ENCODE measurements around the gene EPHA2. TPM values are rescaled to one million over a fixed set of nuclear protein-coding genes. Genes with fewer than 3 reads are reported as not detected.

Gene EPHA2
- total and polyA plus RNA-seq, 2 experiments from 2014 or later: 7.5 to 51.2 TPM

DNA sequence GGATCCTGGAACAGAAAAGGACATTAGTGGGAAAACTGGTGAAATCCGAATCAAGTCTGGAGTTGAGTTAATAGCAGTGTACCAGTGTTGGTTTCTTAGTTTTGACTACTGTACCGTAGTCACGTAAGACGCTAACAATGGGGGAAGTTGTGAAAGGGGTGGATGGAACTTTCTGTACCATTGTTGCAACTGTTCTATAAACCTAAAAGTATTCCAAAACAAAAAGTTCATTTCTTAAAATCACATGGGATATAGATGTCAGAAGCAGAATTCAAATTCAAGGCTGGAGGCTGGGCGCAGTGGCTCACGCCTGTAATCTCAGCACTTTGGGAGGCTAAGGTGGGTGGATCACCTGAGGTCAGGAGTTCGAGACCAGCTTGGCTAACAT lies 39.6 kb upstream of the EPHA2 start:
- no peak overlapping the region for H2AFZ ChIP-seq
- H3K4me3 Mint-ChIP-seq: no peak overlapping the region
- H3K4me2 ChIP-seq: no peak overlapping the region
- no peaks in the 10 kb centered on the region for H3K4me1 Mint-ChIP-seq
- no peaks in the 10 kb centered on the region for H3K79me2 ChIP-seq (replicated peaks; ENCODE audit: insufficient read depth)
- H3K27ac ChIP-seq (ENCODE audit: low read depth): no peak overlapping the region
- ATAC-seq (no peak), DNase-seq (ENCODE audit: low spot score) (no peak)
- no peaks in the 10 kb centered on the region for H3K4me1 ChIP-seq (ENCODE audit: insufficient read depth)
- H3K36me3 ChIP-seq (ENCODE audit: insufficient read depth): no peaks in the 10 kb centered on the region; the same call in 1 of the 2 replicates
- peaks cover 30% of the 10 kb centered on the region for H3K36me3 Mint-ChIP-seq (ENCODE audit: low read depth)
- H3K27ac Mint-ChIP-seq: no peak overlapping the region
- H3K4me3 ChIP-seq: no peak overlapping the region
- no peaks in the 10 kb centered on the region for H3K27me3 ChIP-seq (ENCODE audit: insufficient read depth)
- H4K20me1 ChIP-seq (replicated peaks; ENCODE audit: insufficient read depth): no peaks in the 10 kb centered on the region
- no peaks in the 10 kb centered on the region for H3K27me3 Mint-ChIP-seq (ENCODE audit: insufficient read depth, low read depth, poor library complexity)
- TF ChIP-seq POLR2AphosphoS5 (IDR thresholded peaks at IDR 0.05; ENCODE audit: low read depth) (no peak), ZNF114 (CRISPR knock-in tag; IDR thresholded peaks at IDR 0.05) (no peak), STAT1 (IDR thresholded peaks at IDR 0.05; ENCODE audit: unreplicated experiment) (no peak), EZH2phosphoT487 (IDR thresholded peaks at IDR 0.05; ENCODE audit: unreplicated experiment) (no peak), EZH2 (IDR thresholded peaks at IDR 0.05; ENCODE audit: low read depth, unreplicated experiment) (no peak), ZNF331 (CRISPR knock-in tag; IDR thresholded peaks at IDR 0.05; ENCODE audit: low read depth) (no peak), JUNB (IDR thresholded peaks at IDR 0.05; ENCODE audit: unreplicated experiment) (no peak), NANOG (IDR thresholded peaks at IDR 0.05; ENCODE audit: borderline replicate concordance) (no peak), CREB1 (CRISPR knock-in tag; IDR thresholded peaks at IDR 0.05; ENCODE audit: low read depth) (no peak)
- TF ChIP-seq, protein P1, sequence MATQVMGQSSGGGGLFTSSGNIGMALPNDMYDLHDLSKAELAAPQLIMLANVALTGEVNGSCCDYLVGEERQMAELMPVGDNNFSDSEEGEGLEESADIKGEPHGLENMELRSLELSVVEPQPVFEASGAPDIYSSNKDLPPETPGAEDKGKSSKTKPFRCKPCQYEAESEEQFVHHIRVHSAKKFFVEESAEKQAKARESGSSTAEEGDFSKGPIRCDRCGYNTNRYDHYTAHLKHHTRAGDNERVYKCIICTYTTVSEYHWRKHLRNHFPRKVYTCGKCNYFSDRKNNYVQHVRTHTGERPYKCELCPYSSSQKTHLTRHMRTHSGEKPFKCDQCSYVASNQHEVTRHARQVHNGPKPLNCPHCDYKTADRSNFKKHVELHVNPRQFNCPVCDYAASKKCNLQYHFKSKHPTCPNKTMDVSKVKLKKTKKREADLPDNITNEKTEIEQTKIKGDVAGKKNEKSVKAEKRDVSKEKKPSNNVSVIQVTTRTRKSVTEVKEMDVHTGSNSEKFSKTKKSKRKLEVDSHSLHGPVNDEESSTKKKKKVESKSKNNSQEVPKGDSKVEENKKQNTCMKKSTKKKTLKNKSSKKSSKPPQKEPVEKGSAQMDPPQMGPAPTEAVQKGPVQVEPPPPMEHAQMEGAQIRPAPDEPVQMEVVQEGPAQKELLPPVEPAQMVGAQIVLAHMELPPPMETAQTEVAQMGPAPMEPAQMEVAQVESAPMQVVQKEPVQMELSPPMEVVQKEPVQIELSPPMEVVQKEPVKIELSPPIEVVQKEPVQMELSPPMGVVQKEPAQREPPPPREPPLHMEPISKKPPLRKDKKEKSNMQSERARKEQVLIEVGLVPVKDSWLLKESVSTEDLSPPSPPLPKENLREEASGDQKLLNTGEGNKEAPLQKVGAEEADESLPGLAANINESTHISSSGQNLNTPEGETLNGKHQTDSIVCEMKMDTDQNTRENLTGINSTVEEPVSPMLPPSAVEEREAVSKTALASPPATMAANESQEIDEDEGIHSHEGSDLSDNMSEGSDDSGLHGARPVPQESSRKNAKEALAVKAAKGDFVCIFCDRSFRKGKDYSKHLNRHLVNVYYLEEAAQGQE (IDR thresholded peaks at IDR 0.05; ENCODE audit: unreplicated experiment): no peak
- TF ChIP-seq, protein P2, sequence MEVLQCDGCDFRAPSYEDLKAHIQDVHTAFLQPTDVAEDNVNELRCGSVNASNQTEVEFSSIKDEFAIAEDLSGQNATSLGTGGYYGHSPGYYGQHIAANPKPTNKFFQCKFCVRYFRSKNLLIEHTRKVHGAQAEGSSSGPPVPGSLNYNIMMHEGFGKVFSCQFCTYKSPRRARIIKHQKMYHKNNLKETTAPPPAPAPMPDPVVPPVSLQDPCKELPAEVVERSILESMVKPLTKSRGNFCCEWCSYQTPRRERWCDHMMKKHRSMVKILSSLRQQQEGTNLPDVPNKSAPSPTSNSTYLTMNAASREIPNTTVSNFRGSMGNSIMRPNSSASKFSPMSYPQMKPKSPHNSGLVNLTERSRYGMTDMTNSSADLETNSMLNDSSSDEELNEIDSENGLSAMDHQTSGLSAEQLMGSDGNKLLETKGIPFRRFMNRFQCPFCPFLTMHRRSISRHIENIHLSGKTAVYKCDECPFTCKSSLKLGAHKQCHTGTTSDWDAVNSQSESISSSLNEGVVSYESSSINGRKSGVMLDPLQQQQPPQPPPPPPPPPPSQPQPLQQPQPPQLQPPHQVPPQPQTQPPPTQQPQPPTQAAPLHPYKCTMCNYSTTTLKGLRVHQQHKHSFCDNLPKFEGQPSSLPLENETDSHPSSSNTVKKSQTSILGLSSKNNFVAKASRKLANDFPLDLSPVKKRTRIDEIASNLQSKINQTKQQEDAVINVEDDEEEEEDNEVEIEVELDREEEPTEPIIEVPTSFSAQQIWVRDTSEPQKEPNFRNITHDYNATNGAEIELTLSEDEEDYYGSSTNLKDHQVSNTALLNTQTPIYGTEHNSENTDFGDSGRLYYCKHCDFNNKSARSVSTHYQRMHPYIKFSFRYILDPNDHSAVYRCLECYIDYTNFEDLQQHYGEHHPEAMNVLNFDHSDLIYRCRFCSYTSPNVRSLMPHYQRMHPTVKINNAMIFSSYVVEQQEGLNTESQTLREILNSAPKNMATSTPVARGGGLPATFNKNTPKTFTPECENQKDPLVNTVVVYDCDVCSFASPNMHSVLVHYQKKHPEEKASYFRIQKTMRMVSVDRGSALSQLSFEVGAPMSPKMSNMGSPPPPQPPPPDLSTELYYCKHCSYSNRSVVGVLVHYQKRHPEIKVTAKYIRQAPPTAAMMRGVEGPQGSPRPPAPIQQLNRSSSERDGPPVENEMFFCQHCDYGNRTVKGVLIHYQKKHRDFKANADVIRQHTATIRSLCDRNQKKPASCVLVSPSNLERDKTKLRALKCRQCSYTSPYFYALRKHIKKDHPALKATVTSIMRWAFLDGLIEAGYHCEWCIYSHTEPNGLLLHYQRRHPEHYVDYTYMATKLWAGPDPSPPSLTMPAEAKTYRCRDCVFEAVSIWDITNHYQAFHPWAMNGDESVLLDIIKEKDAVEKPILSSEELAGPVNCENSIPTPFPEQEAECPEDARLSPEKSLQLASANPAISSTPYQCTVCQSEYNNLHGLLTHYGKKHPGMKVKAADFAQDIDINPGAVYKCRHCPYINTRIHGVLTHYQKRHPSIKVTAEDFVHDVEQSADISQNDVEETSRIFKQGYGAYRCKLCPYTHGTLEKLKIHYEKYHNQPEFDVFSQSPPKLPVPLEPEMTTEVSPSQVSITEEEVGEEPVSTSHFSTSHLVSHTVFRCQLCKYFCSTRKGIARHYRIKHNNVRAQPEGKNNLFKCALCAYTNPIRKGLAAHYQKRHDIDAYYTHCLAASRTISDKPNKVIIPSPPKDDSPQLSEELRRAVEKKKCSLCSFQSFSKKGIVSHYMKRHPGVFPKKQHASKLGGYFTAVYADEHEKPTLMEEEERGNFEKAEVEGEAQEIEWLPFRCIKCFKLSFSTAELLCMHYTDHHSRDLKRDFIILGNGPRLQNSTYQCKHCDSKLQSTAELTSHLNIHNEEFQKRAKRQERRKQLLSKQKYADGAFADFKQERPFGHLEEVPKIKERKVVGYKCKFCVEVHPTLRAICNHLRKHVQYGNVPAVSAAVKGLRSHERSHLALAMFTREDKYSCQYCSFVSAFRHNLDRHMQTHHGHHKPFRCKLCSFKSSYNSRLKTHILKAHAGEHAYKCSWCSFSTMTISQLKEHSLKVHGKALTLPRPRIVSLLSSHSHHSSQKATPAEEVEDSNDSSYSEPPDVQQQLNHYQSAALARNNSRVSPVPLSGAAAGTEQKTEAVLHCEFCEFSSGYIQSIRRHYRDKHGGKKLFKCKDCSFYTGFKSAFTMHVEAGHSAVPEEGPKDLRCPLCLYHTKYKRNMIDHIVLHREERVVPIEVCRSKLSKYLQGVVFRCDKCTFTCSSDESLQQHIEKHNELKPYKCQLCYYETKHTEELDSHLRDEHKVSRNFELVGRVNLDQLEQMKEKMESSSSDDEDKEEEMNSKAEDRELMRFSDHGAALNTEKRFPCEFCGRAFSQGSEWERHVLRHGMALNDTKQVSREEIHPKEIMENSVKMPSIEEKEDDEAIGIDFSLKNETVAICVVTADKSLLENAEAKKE (CRISPR knock-in tag; IDR thresholded peaks at IDR 0.05): no peak
- TF ChIP-seq, protein P3, sequence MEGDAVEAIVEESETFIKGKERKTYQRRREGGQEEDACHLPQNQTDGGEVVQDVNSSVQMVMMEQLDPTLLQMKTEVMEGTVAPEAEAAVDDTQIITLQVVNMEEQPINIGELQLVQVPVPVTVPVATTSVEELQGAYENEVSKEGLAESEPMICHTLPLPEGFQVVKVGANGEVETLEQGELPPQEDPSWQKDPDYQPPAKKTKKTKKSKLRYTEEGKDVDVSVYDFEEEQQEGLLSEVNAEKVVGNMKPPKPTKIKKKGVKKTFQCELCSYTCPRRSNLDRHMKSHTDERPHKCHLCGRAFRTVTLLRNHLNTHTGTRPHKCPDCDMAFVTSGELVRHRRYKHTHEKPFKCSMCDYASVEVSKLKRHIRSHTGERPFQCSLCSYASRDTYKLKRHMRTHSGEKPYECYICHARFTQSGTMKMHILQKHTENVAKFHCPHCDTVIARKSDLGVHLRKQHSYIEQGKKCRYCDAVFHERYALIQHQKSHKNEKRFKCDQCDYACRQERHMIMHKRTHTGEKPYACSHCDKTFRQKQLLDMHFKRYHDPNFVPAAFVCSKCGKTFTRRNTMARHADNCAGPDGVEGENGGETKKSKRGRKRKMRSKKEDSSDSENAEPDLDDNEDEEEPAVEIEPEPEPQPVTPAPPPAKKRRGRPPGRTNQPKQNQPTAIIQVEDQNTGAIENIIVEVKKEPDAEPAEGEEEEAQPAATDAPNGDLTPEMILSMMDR (conservative IDR thresholded peaks at IDR 0.05; ENCODE audit: low read depth in 2 of 2): no peak
- TF ChIP-seq, protein P4, sequence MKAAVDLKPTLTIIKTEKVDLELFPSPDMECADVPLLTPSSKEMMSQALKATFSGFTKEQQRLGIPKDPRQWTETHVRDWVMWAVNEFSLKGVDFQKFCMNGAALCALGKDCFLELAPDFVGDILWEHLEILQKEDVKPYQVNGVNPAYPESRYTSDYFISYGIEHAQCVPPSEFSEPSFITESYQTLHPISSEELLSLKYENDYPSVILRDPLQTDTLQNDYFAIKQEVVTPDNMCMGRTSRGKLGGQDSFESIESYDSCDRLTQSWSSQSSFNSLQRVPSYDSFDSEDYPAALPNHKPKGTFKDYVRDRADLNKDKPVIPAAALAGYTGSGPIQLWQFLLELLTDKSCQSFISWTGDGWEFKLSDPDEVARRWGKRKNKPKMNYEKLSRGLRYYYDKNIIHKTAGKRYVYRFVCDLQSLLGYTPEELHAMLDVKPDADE (IDR thresholded peaks at IDR 0.05): no peak
- no peaks in the 10 kb centered on the region; the same call in 2 of the 3 replicates for H3K9me3 Mint-ChIP-seq
- H3K9me2 ChIP-seq (ENCODE audit: insufficient read depth): no peaks in the 10 kb centered on the region
- H3F3A ChIP-seq (replicated peaks; ENCODE audit: low read depth): no peaks in the 10 kb centered on the region

Data from GM23338 (cell line).